Spinal cord (tissue), 10 donors: ENCODE measurements around the gene MEAF6. TPM values are rescaled to one million over a fixed set of nuclear protein-coding genes. Genes with fewer than 3 reads are reported as not detected.
A peak's percentile ranks its signal among the peaks of the same experiment; 100 is the strongest.

Experiments used
- DNase-seq, 6 donors: peaks; one replicate each; pipeline versions ENCODE4 v3.0.0 to v3.0.0-alpha.2; 2013 to 2015; ENCODE audit warnings: low spot score in 6 of 6, low read depth in 4 of 6
- H3K27ac ChIP-seq: one replicate; pipeline ENCODE4 v1.5.1; 2013; ENCODE audit warnings: low read depth, low read length, control low read depth
- H3K27me3 ChIP-seq: one replicate; pipeline ENCODE4 v1.6.1; 2013; ENCODE audit warnings: low read length; ENCODE audit not compliant: control insufficient read depth, insufficient read depth
- H3K36me3 ChIP-seq: one replicate; pipeline ENCODE4 v1.6.1; 2013; ENCODE audit warnings: low read length; ENCODE audit not compliant: control insufficient read depth, insufficient read depth
- H3K4me1 ChIP-seq: one replicate; pipeline ENCODE4 v1.6.1; 2013; ENCODE audit warnings: low read length; ENCODE audit not compliant: control insufficient read depth, insufficient read depth
- H3K4me3 ChIP-seq: one replicate; pipeline ENCODE4 v1.5.1; 2013; ENCODE audit warnings: low read depth, low read length, control low read depth
- H3K9me3 ChIP-seq: one replicate; pipeline ENCODE4 v1.6.1; 2013; ENCODE audit warnings: low read length; ENCODE audit not compliant: control insufficient read depth, insufficient read depth
- WGBS: methylation state at CpG from one replicate; pipeline ENCODE4 v1.1.5; 2013; ENCODE audit warnings: missing lambda C conversion rate; ENCODE audit not compliant: insufficient coverage; 5-methylcytosine and 5-hydroxymethylcytosine counted together
- polyA plus RNA-seq, 2 donors: library from polyadenylated mRNA; unstranded; fragments of 120-200 nt; gene quantifications; one replicate each; pipeline ENCODE4 v1.2.1, GENCODE V29; 2013; ENCODE audit not compliant: insufficient read length in 2 of 2
- total RNA-seq, 2 donors: library from RNA; depleted of rRNA in 1 of 2; stranded (reverse); fragments of 120-200 nt in 1 of 2; fragments of >200 nt in 1 of 2; gene quantifications; one replicate each; pipeline versions ENCODE4 v1.2.3 to v1.2.4, GENCODE V29; 2013 to 2014
- donor health status: healthy.

MEAF6 gene
- total and polyA plus RNA-seq, 4 donors: 74.2 to 139 (median 105) TPM

DNA sequence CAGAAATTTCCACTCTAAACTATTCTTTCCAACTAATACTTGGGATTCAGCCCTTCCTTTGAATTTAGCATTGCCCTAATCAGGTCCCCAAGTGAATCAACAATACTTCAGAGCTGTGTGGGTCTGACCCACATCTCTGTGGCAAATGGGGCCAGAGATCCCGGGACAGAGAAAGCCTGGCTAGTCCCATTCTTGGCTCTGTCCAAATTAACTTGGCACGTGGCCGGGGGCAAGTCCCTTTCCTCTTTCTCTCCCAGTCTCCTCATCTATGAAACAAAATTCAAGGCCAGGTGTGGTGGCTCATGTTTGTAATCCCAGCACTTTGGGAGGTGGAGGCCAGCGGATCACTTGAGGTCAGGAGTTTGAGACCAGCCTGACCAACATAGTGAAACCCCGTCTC, 46.5 kb downstream of the MEAF6 start:
- Histone ChIP-seq H3K4me1 (peaks cover 20% of the 10 kb centered on the region), H3K27me3 (peaks cover 2% of the 10 kb centered on the region), H3K4me3 (no peak overlapping the region), H3K9me3 (no peaks in the 10 kb centered on the region), H3K36me3 (no peaks in the 10 kb centered on the region), H3K27ac (no peak overlapping the region)
- no peak for DNase-seq
- 100% methylated on average over 1 of the region's 5 CpGs for WGBS

- Histone ChIP-seq H3K36me3 (no peaks in the 10 kb centered on the region), H3K27me3 (no peaks in the 10 kb centered on the region), H3K4me1 (peaks cover 2% of the 10 kb centered on the region), H3K4me3 (no peak overlapping the region), H3K9me3 (no peaks in the 10 kb centered on the region), H3K27ac (no peak overlapping the region)
- WGBS: no CpG with 5 or more reads among the region's 6 CpGs
- DNase-seq: peak in 1 of 6 donors; percentile 26
These were observed 48.7 kb downstream of the MEAF6 start for GRCh38 chr1:37465593-37466517.

- Histone ChIP-seq H3K4me3 (no peak overlapping the region), H3K27ac (no peak overlapping the region), H3K27me3 (no peaks in the 10 kb centered on the region), H3K36me3 (no peaks in the 10 kb centered on the region), H3K9me3 (no peaks in the 10 kb centered on the region), H3K4me1 (no peaks in the 10 kb centered on the region)
- 93% methylated on average over 2 of the region's 2 CpGs for WGBS
- no peak for DNase-seq
These were observed 50.1 kb downstream of the MEAF6 start for GRCh38 chr1:37464443-37464842.

DNA sequence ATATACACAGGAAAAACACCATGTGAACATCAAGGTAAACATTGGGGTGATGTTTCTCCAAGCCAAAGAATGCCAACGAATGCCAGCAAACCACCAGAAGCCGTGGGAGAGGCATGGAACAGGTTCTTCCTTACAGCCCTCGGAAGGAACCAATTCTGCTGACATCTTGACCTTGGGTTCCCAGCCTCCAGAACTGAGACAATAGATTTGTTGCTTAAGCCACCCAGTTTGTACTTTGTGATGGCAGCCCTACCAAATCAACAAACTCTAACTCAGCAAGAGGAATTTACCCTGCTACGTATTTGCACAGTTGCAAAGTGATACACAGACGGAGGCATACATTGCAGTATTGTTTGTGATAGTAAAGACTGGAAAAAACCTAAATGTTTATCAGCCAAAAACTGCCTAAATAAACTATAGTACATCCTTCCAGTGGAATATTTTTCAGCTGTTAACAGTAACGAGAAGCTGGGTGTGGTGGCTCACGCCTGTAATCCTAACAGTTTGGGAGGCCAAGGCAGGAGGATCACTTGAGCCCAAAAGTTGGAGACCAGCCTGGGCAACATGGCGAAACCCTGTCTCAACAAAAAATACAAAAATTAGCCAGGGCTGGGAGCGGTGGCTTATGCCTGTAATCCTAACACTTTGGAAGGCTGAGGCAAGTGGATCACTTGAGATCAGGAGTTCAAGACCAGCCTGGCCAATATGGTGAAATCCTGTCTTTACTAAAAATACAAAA, 52.7 kb downstream of the MEAF6 start:
- no peaks in the 10 kb centered on the region for H3K27me3 ChIP-seq
- 80% methylated on average over 3 of the region's 9 CpGs for WGBS
- H3K9me3 ChIP-seq: no peaks in the 10 kb centered on the region
- DNase-seq: no peak
- H3K4me3 ChIP-seq: no peak overlapping the region
- no peak overlapping the region for H3K27ac ChIP-seq
- H3K36me3 ChIP-seq: no peaks in the 10 kb centered on the region
- H3K4me1 ChIP-seq: no peaks in the 10 kb centered on the region

GRCh38 chr1:37458551-37458950, 56.0 kb downstream of the MEAF6 start:
- WGBS: no CpG with 5 or more reads among the region's 3 CpGs
- Histone ChIP-seq H3K27ac (no peak overlapping the region), H3K4me3 (no peak overlapping the region), H3K36me3 (no peaks in the 10 kb centered on the region), H3K4me1 (peaks cover 7% of the 10 kb centered on the region), H3K27me3 (peaks cover 5% of the 10 kb centered on the region), H3K9me3 (no peaks in the 10 kb centered on the region)
- DNase-seq: no peak

- no peak for DNase-seq
- Histone ChIP-seq H3K4me1 (peaks cover 7% of the 10 kb centered on the region), H3K36me3 (no peaks in the 10 kb centered on the region)
These were observed 58.0 kb downstream of the MEAF6 start for GRCh38 chr1:37456614-37457013.

GRCh38 chr1:37455516-37455915, 59.0 kb downstream of the MEAF6 start:
- 72% methylated on average over 2 of the region's 10 CpGs for WGBS
- Histone ChIP-seq H3K27ac (no peak overlapping the region), H3K4me3 (no peak overlapping the region)

More at GRCh38 chr1:37456614-37457013, 58.0 kb downstream of the MEAF6 start:
- Histone ChIP-seq H3K4me3 (no peak overlapping the region), H3K27ac (no peak overlapping the region), H3K9me3 (no peaks in the 10 kb centered on the region), H3K27me3 (peaks cover 8% of the 10 kb centered on the region)

GRCh38 chr1:37453647-37454046, 60.9 kb downstream of the MEAF6 start:
- 90% methylated on average over 6 of the region's 7 CpGs for WGBS
- Histone ChIP-seq H3K4me3 (no peak overlapping the region), H3K4me1 (peaks cover 17% of the 10 kb centered on the region), H3K9me3 (no peaks in the 10 kb centered on the region), H3K36me3 (no peaks in the 10 kb centered on the region), H3K27me3 (peaks cover 9% of the 10 kb centered on the region), H3K27ac (no peak overlapping the region)
- DNase-seq: no peak

More at GRCh38 chr1:37455516-37455915, 59.0 kb downstream of the MEAF6 start:
- no peak for DNase-seq
- no peaks in the 10 kb centered on the region for H3K36me3 ChIP-seq
- peaks cover 8% of the 10 kb centered on the region for H3K27me3 ChIP-seq
- H3K9me3 ChIP-seq: no peaks in the 10 kb centered on the region
- peaks cover 7% of the 10 kb centered on the region for H3K4me1 ChIP-seq

- H3K4me3 ChIP-seq: no peak overlapping the region
- WGBS: 90% methylated on average over 2 of the region's 6 CpGs
- H3K27ac ChIP-seq: no peak overlapping the region
- no peak for DNase-seq
- H3K36me3 ChIP-seq: no peaks in the 10 kb centered on the region
- peaks cover 10% of the 10 kb centered on the region for H3K27me3 ChIP-seq
- peaks cover 20% of the 10 kb centered on the region for H3K4me1 ChIP-seq
- no peaks in the 10 kb centered on the region for H3K9me3 ChIP-seq
These were observed 62.1 kb downstream of the MEAF6 start for GRCh38 chr1:37452416-37452815.
